Osteoblast (primary cell): ENCODE measurements around the gene C2orf78. TPM values are rescaled to one million over a fixed set of nuclear protein-coding genes. Genes with fewer than 3 reads are reported as not detected.

Source experiments
- DNase-seq: peaks from one replicate; pipeline ENCODE4 v3.0.0; 2011; ENCODE audit warnings: low spot score, mixed read lengths; ENCODE audit not compliant: insufficient read length; ENCODE audit errors: missing footprints
- H2AFZ ChIP-seq: 2 replicates; pipeline ENCODE4 v1.6.0; 2011; ENCODE audit warnings: mild to moderate bottlenecking, low read length
- H3K27ac ChIP-seq: 2 replicates; pipeline ENCODE4 v1.5.1; 2011; ENCODE audit warnings: mild to moderate bottlenecking, low read depth, low read length, moderate library complexity
- H3K27me3 ChIP-seq: 2 replicates; pipeline ENCODE4 v1.6.0; 2012; ENCODE audit warnings: mild to moderate bottlenecking, control low read depth, inconsistent platforms, low read length, moderate library complexity; ENCODE audit not compliant: insufficient read depth
- H3K36me3 ChIP-seq: 2 replicates; pipeline ENCODE4 v1.5.1; 2011; ENCODE audit warnings: mild to moderate bottlenecking, low read length, control low read depth, moderate library complexity; ENCODE audit not compliant: insufficient read depth
- H3K4me1 ChIP-seq: 2 replicates; pipeline ENCODE4 v1.5.1; 2011; ENCODE audit warnings: mild to moderate bottlenecking, low read length, control low read depth, moderate library complexity; ENCODE audit not compliant: insufficient read depth
- H3K4me2 ChIP-seq: 2 replicates; pipeline ENCODE4 v1.6.0; 2011; ENCODE audit warnings: mild to moderate bottlenecking, low read length; ENCODE audit not compliant: insufficient read depth
- H3K4me3 ChIP-seq: fragments of 200-600 bp; sonication (generic); 3 replicates; pipeline ENCODE4 v1.5.1; 2012; ENCODE audit warnings: mild to moderate bottlenecking, low read length, inconsistent platforms; ENCODE audit not compliant: insufficient read depth
- H3K79me2 ChIP-seq: 2 replicates; pipeline ENCODE4 v1.6.0; 2012; ENCODE audit warnings: mild to moderate bottlenecking, low read length, control low read depth, inconsistent platforms; ENCODE audit not compliant: insufficient read depth
- H3K9me3 ChIP-seq: 2 replicates; pipeline ENCODE4 v1.5.1; 2011; ENCODE audit warnings: low read depth, low read length, control low read depth
- H4K20me1 ChIP-seq: 2 replicates; pipeline ENCODE4 v1.6.0; 2012; ENCODE audit warnings: mild to moderate bottlenecking, low read length, control low read depth; ENCODE audit not compliant: insufficient read depth
- total RNA-seq: library from RNA; depleted of rRNA; stranded (reverse); fragments of >200 nt; gene quantifications from 2 replicates; pipeline ENCODE4 v1.2.3, GENCODE V29; 2012
- TF ChIP-seq, protein P1 (sequence below): IDR thresholded peaks from 2 replicates; pipeline ENCODE4 v1.5.1; 2011; ENCODE audit warnings: mild to moderate bottlenecking, low read depth, low read length, moderate library complexity; ENCODE audit errors: extremely low read depth

C2orf78 gene
- total RNA-seq, 1 donor, result not detected

DNA sequence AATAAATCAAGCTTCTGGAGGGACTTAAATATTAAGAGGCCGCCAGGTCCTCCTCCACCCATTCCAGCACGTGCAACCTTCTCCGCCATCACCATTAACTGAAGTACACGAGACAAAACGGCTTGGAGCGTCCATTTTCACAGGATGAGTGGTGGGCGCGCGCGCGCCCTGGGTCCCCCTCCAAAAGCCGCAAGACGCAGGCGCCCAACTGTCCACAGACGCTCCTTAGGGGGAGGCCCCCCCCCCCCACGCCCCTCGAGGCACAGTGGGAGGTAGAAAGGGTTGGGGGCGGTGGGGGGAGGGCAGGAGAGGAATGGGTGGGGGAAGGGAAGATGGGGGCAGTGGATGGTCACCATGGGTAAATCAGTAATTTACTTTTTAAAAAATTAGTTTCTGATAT lies 34.3 kb downstream of the C2orf78 start:
- H2AFZ ChIP-seq, result no peak overlapping the region

GRCh38 chr2:73821227-73821626 lies 37.2 kb downstream of the C2orf78 start:
- DNase-seq, result no peak
- H3K27ac ChIP-seq, result no peak overlapping the region
- no peak overlapping the region for H3K4me2 ChIP-seq
- TF ChIP-seq, protein P1, sequence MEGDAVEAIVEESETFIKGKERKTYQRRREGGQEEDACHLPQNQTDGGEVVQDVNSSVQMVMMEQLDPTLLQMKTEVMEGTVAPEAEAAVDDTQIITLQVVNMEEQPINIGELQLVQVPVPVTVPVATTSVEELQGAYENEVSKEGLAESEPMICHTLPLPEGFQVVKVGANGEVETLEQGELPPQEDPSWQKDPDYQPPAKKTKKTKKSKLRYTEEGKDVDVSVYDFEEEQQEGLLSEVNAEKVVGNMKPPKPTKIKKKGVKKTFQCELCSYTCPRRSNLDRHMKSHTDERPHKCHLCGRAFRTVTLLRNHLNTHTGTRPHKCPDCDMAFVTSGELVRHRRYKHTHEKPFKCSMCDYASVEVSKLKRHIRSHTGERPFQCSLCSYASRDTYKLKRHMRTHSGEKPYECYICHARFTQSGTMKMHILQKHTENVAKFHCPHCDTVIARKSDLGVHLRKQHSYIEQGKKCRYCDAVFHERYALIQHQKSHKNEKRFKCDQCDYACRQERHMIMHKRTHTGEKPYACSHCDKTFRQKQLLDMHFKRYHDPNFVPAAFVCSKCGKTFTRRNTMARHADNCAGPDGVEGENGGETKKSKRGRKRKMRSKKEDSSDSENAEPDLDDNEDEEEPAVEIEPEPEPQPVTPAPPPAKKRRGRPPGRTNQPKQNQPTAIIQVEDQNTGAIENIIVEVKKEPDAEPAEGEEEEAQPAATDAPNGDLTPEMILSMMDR, result no peak
- no peaks in the 10 kb centered on the region for H3K9me3 ChIP-seq
- no peaks in the 10 kb centered on the region for H3K36me3 ChIP-seq
- H3K4me1 ChIP-seq, result no peaks in the 10 kb centered on the region
- no peak overlapping the region for H2AFZ ChIP-seq
- no peaks in the 10 kb centered on the region for H3K79me2 ChIP-seq
- H4K20me1 ChIP-seq, result no peaks in the 10 kb centered on the region
- H3K4me3 ChIP-seq, result no peak overlapping the region
- peaks cover 17% of the 10 kb centered on the region for H3K27me3 ChIP-seq

More for the DNA sequence above, 34.3 kb downstream of the C2orf78 start:
- DNase-seq, result no peak
- H3K4me2 ChIP-seq, result no peak overlapping the region
- H3K4me3 ChIP-seq, result no peak overlapping the region
- peaks cover 29% of the 10 kb centered on the region for H3K27me3 ChIP-seq
- no peaks in the 10 kb centered on the region for H4K20me1 ChIP-seq
- no peaks in the 10 kb centered on the region for H3K36me3 ChIP-seq
- no peaks in the 10 kb centered on the region for H3K9me3 ChIP-seq
- TF ChIP-seq, protein P1, result no peak
- no peak overlapping the region for H3K27ac ChIP-seq
- no peaks in the 10 kb centered on the region for H3K4me1 ChIP-seq
- H3K79me2 ChIP-seq, result no peaks in the 10 kb centered on the region

GRCh38 chr2:73821669-73822068 lies 37.7 kb downstream of the C2orf78 start:
- Histone ChIP-seq H3K27me3 (peaks cover 17% of the 10 kb centered on the region), H3K36me3 (no peaks in the 10 kb centered on the region), H3K4me2 (no peak overlapping the region), H3K79me2 (no peaks in the 10 kb centered on the region), H3K4me1 (no peaks in the 10 kb centered on the region), H4K20me1 (no peaks in the 10 kb centered on the region), H3K27ac (no peak overlapping the region), H2AFZ (no peak overlapping the region), H3K9me3 (no peaks in the 10 kb centered on the region), H3K4me3 (no peak overlapping the region)
- TF ChIP-seq, protein P1, result no peak
- no peak for DNase-seq

DNA sequence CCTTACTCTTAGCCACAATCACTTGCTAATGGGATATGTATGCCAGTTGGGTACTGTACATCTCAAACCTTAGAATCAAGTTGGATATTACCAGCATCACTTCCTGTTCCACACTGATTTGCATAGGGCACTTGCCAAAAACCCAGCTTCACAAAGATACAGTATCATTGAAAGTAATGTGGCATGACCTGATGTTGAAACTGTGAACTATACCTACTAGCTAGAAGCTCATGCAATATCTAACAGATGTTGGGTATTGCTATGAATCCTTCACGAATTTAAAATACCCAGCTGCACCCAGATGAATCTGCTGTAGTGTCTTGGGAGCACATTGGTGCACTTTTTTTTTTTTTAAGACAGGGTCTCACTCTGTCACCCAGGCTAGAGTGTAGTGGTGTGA lies 38.3 kb downstream of the C2orf78 start:
- Histone ChIP-seq H3K36me3 (no peaks in the 10 kb centered on the region), H3K79me2 (no peaks in the 10 kb centered on the region), H3K27me3 (peaks cover 17% of the 10 kb centered on the region), H4K20me1 (no peaks in the 10 kb centered on the region), H3K9me3 (no peaks in the 10 kb centered on the region), H3K27ac (no peak overlapping the region), H2AFZ (no peak overlapping the region), H3K4me3 (no peak overlapping the region), H3K4me2 (no peak overlapping the region), H3K4me1 (no peaks in the 10 kb centered on the region)
- TF ChIP-seq, protein P1, result no peak
- no peak for DNase-seq
